HEK293 (cell line): ENCODE data around the gene GGTLC2.
"Not testable (repeated sequence)": the region's sequence is repeated elsewhere in the genome, so short reads cannot be mapped to it uniquely, and the experiment has no call there.

Experiments used
- CTCF ChIP-seq: fragments of 450-650 bp; formaldehyde crosslinking; IDR thresholded peaks from 2 replicates; pipeline ENCODE4 v1.5.1; 2016; ENCODE audit warnings: missing biosample characterization, missing genetic modification characterization
- ZNF140 ChIP-seq: fragments of 450-650 bp; formaldehyde crosslinking; IDR thresholded peaks from 2 replicates; pipeline ENCODE4 v1.5.1; 2016; ENCODE audit warnings: missing biosample characterization, missing genetic modification characterization

GRCh38 chr22:22642255-22642654 lies 2.2 kb upstream of the GGTLC2 start:
- TF ChIP-seq CTCF, ZNF140 (tag by site-specific recombination): not testable (repeated sequence)
